Gastroesophageal sphincter (tissue), 4 donors: ENCODE results near the gene VLDLR. TPM values are rescaled to one million over a fixed set of nuclear protein-coding genes. Genes with fewer than 3 reads are reported as not detected.

Source experiments
- ATAC-seq: fragments of 150-250 bp; one replicate; pipeline ENCODE4 v1.9.1; 2016; ENCODE audit warnings: mild to moderate bottlenecking, moderate library complexity
- H3K27ac ChIP-seq, 4 donors: fragments of 200-600 bp; sonication (generic) in 3 of 4; 1 replicate in 3 of 4; 2 replicates in 1 of 4; pipeline ENCODE4 v1.5.1; 2016 to 2019
- H3K27me3 ChIP-seq: fragments of 200-600 bp; sonication (generic); one replicate; pipeline ENCODE4 v1.5.1; 2019
- H3K36me3 ChIP-seq, 2 donors: fragments of 200-600 bp; sonication (generic); one replicate each; pipeline ENCODE4 v1.5.1; 2019; ENCODE audit warnings: control low read depth in 1 of 2
- H3K4me1 ChIP-seq, 3 donors: fragments of 200-600 bp; sonication (generic); 1 replicate in 2 of 3; 2 replicates in 1 of 3; pipeline ENCODE4 v1.5.1; 2016 to 2019; ENCODE audit warnings: control low read depth in 2 of 3
- H3K4me3 ChIP-seq, 2 donors: fragments of 200-600 bp; sonication (generic); one replicate each; pipeline ENCODE4 v1.5.1; 2019; ENCODE audit warnings: mild to moderate bottlenecking in 1 of 2, moderate library complexity in 1 of 2
- H3K9me3 ChIP-seq, 3 donors: fragments of 200-600 bp; sonication (generic); one replicate each; pipeline ENCODE4 v1.5.1; 2017 to 2019; ENCODE audit warnings: control low read depth in 2 of 3
- CTCF ChIP-seq, 4 experiments: fragments of 200-600 bp in 2 of 4; fragments of 450-650 bp in 2 of 4; sonication (generic) in 1 of 4; IDR thresholded peaks; one replicate each; pipeline ENCODE4 v1.5.1; 2017 to 2019; ENCODE audit warnings: antibody characterized with exemption in 4 of 4, mild to moderate bottlenecking in 2 of 4, moderate library complexity in 2 of 4
- EP300 ChIP-seq: sonication (generic); formaldehyde crosslinking; IDR thresholded peaks from one replicate; pipeline ENCODE4 v1.6.1; 2017; ENCODE audit warnings: antibody characterized with exemption, mild to moderate bottlenecking
- POLR2A ChIP-seq, 2 donors: fragments of 450-650 bp; IDR thresholded peaks; one replicate each; pipeline ENCODE4 v1.6.1; 2017; ENCODE audit warnings: antibody characterized with exemption in 2 of 2, mild to moderate bottlenecking in 2 of 2, moderate library complexity in 1 of 2
- POLR2AphosphoS5 ChIP-seq: sonication (generic); formaldehyde crosslinking; IDR thresholded peaks from one replicate; pipeline ENCODE4 v1.6.1; 2017; ENCODE audit warnings: antibody characterized with exemption
- WGBS, 2 donors: methylation state at CpG; one replicate each; pipeline ENCODE4 v1.1.5; 2018; ENCODE audit warnings: low coverage in 1 of 2; 5-methylcytosine and 5-hydroxymethylcytosine counted together
- total RNA-seq, 4 donors: library from RNA; depleted of rRNA; stranded (reverse); fragments of >200 nt; gene quantifications; one replicate each; pipeline ENCODE4 v1.1.0, GENCODE V29; 2016

VLDLR gene
- total RNA-seq, 4 donors from 2014 or later = 19.0 to 26.3 (median 20.8) TPM

GRCh38 chr9:2664174-2665065, 42.8 kb downstream of the VLDLR start:
- Histone ChIP-seq H3K9me3 (no peaks in the 10 kb centered on the region), H3K4me1 (peaks cover 0 to 4% (median 0%) of the 10 kb centered on the region in 3 donors), H3K4me3 (no peak overlapping the region), H3K36me3 (no peaks in the 10 kb centered on the region), H3K27ac (peak overlapping the region in 2 of 4 donors; percentile 1 to 36), H3K27me3 (no peaks in the 10 kb centered on the region)
- TF ChIP-seq POLR2A (IDR thresholded peaks at IDR 0.05) (no peak), POLR2AphosphoS5 (no peak)
- no peak for ATAC-seq
- 56 to 66% methylated on average over 4 of the region's 4 CpGs for WGBS, 2 donors

GRCh38 chr9:2666569-2666968, 45.0 kb downstream of the VLDLR start:
- Histone ChIP-seq H3K36me3 (no peaks in the 10 kb centered on the region), H3K4me1 (peaks cover 0 to 4% (median 0%) of the 10 kb centered on the region in 3 donors), H3K4me3 (no peak overlapping the region), H3K9me3 (no peaks in the 10 kb centered on the region), H3K27me3 (no peaks in the 10 kb centered on the region), H3K27ac (no peak overlapping the region)
- 83% methylated on average over 1 of the region's 4 CpGs; no CpG with 5 or more reads in 1 of the 2 donors for WGBS, 2 donors
- no peak for ATAC-seq
- TF ChIP-seq POLR2A (IDR thresholded peaks at IDR 0.05) = no peak
- no peak for TF ChIP-seq EP300

GRCh38 chr9:2673161-2673560, 51.6 kb downstream of the VLDLR start:
- WGBS, 2 donors = 85 to 94% methylated on average over 1 to 3 of the region's 3 CpGs
- TF ChIP-seq POLR2AphosphoS5 (no peak), CTCF (IDR thresholded peaks at IDR 0.05) (no peak), POLR2A (IDR thresholded peaks at IDR 0.05) (no peak), EP300 (no peak)
- Histone ChIP-seq H3K27ac (no peak overlapping the region), H3K36me3 (no peaks in the 10 kb centered on the region), H3K9me3 (no peaks in the 10 kb centered on the region), H3K27me3 (no peaks in the 10 kb centered on the region), H3K4me1 (peaks cover 0 to 11% (median 0%) of the 10 kb centered on the region in 3 donors), H3K4me3 (no peak overlapping the region)
- ATAC-seq = no peak

- Histone ChIP-seq H3K36me3 (no peaks in the 10 kb centered on the region), H3K27me3 (no peaks in the 10 kb centered on the region), H3K4me1 (peaks cover 0 to 16% (median 0%) of the 10 kb centered on the region in 3 donors), H3K27ac (no peak overlapping the region), H3K4me3 (no peak overlapping the region), H3K9me3 (no peaks in the 10 kb centered on the region)
- WGBS, 2 donors = 44 to 84% methylated on average over 8 to 9 of the region's 9 CpGs
- no peak for TF ChIP-seq EP300
- TF ChIP-seq POLR2A (IDR thresholded peaks at IDR 0.05) = no peak
- TF ChIP-seq CTCF (IDR thresholded peaks at IDR 0.05) = no peak
- TF ChIP-seq POLR2AphosphoS5 = no peak
- ATAC-seq = no peak
Measured at GRCh38 chr9:2674141-2674824, 52.7 kb downstream of the VLDLR start.

- no peak for TF ChIP-seq CTCF (IDR thresholded peaks at IDR 0.05)
- no peak for TF ChIP-seq EP300
- no peak for TF ChIP-seq POLR2AphosphoS5
- TF ChIP-seq POLR2A (IDR thresholded peaks at IDR 0.05) = no peak
- H3K36me3 ChIP-seq = no peaks in the 10 kb centered on the region
- no peak for ATAC-seq
- peaks cover 0 to 16% (median 0%) of the 10 kb centered on the region in 3 donors for H3K4me1 ChIP-seq
- H3K9me3 ChIP-seq = no peaks in the 10 kb centered on the region
- no peak overlapping the region for H3K4me3 ChIP-seq
- H3K27ac ChIP-seq = no peak overlapping the region
- H3K27me3 ChIP-seq = no peaks in the 10 kb centered on the region
- 40% methylated on average over 1 of the region's 1 CpG for WGBS, 2 donors
Measured at GRCh38 chr9:2675834-2676233, 54.2 kb downstream of the VLDLR start.
